Type B pancreatic cell (in vitro differentiated cells): ENCODE results near the gene COX4I1. TPM values are rescaled to one million over a fixed set of nuclear protein-coding genes. Genes with fewer than 3 reads are reported as not detected.

Experiments used
- DNase-seq: peaks from one replicate; pipeline ENCODE4 v3.0.0; 2021; ENCODE audit warnings: mixed read lengths; ENCODE audit not compliant: unreplicated experiment; ENCODE audit errors: extremely low spot score
- H3K27ac Mint-ChIP-seq: 2 replicates; pipeline ENCODE4 v1.8.0; 2021; ENCODE audit warnings: mild to moderate bottlenecking, mixed read lengths
- H3K27me3 Mint-ChIP-seq: 2 replicates; pipeline ENCODE4 v1.8.0; 2021; ENCODE audit warnings: mixed read lengths
- H3K36me3 Mint-ChIP-seq: 2 replicates; pipeline ENCODE4 v1.8.0; 2021; ENCODE audit warnings: mixed read lengths
- H3K4me1 Mint-ChIP-seq: one replicate; pipeline ENCODE4 v1.8.0; 2021; ENCODE audit warnings: mixed read lengths; ENCODE audit not compliant: unreplicated experiment
- H3K4me3 Mint-ChIP-seq: 2 replicates; pipeline ENCODE4 v1.8.0; 2021; ENCODE audit warnings: mild to moderate bottlenecking, mixed read lengths
- H3K9me3 Mint-ChIP-seq: 2 replicates; pipeline ENCODE4 v1.8.0; 2021; ENCODE audit warnings: mixed read lengths
- total RNA-seq: library from RNA; stranded (reverse); gene quantifications from 2 replicates; pipeline ENCODE4 v1.2.1, GENCODE V29; 2021; ENCODE audit warnings: low replicate concordance
- TF ChIP-seq, protein P1 (sequence below): fragments of 200-600 bp; sonication (generic); conservative IDR thresholded peaks from 2 replicates; pipeline ENCODE4 v1.5.0; 2021; ENCODE audit warnings: antibody characterized with exemption, mild to moderate bottlenecking

Gene COX4I1
- total RNA-seq, 1 donor from 2014 or later: 524 TPM

DNA sequence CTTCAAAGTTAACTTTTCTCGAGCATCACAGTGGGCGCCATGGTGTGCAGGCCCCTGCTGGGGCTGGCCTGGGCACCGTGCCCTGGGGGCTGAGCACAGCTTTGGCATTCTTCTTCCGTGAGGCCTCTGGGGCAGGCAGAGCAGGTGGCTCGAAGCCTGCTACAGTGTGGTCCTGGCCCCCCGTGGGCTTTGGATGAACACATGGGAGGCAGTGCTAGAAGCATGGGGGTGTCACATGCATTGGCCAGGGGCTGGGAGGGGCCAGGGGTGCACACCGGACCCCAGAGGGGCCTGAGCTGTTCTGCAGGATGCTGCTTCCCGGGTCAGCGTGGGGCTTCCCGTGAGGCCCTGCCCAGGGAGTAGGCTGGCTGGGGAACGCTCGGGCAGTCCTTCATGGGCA lies 36.5 kb upstream of the COX4I1 start:
- Mint-ChIP-seq H3K9me3 (no peaks in the 10 kb centered on the region), H3K27me3 (peaks cover 40% of the 10 kb centered on the region), H3K4me3 (no peak overlapping the region), H3K4me1 (peaks cover 7% of the 10 kb centered on the region), H3K27ac (no peak overlapping the region), H3K36me3 (no peaks in the 10 kb centered on the region)
- TF ChIP-seq, protein P1, sequence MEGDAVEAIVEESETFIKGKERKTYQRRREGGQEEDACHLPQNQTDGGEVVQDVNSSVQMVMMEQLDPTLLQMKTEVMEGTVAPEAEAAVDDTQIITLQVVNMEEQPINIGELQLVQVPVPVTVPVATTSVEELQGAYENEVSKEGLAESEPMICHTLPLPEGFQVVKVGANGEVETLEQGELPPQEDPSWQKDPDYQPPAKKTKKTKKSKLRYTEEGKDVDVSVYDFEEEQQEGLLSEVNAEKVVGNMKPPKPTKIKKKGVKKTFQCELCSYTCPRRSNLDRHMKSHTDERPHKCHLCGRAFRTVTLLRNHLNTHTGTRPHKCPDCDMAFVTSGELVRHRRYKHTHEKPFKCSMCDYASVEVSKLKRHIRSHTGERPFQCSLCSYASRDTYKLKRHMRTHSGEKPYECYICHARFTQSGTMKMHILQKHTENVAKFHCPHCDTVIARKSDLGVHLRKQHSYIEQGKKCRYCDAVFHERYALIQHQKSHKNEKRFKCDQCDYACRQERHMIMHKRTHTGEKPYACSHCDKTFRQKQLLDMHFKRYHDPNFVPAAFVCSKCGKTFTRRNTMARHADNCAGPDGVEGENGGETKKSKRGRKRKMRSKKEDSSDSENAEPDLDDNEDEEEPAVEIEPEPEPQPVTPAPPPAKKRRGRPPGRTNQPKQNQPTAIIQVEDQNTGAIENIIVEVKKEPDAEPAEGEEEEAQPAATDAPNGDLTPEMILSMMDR: no peak
- no peak for DNase-seq

- DNase-seq: no peak
- Mint-ChIP-seq H3K27me3 (peaks cover 37% of the 10 kb centered on the region), H3K4me3 (no peak overlapping the region), H3K36me3 (no peaks in the 10 kb centered on the region), H3K27ac (peak overlapping the region; percentile 22), H3K4me1 (peaks cover 11% of the 10 kb centered on the region), H3K9me3 (no peaks in the 10 kb centered on the region)
- TF ChIP-seq, protein P1: no peak
These were observed 35.9 kb upstream of the COX4I1 start for GRCh38 chr16:85763616-85764015.

DNA sequence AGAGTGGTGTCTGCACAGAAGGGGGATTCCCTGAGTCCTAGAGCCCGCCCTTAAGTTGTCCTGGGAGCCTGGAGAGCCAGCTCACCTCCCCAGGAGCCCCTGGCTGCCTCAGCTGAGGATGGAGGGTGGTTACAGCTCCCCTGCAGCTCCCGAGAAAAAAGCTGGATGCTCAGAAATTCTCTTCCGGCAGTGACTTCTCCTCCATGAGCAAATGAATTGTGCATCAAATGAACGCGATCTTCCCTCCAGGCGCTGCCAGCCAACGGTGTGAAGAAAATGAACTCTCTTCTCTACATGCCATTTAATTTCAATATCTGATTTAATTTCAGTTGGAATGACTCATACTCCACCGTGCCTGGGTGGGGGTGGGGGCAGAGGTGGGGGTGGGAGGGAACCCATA lies 34.3 kb upstream of the COX4I1 start:
- H3K27me3 Mint-ChIP-seq: peaks cover 22% of the 10 kb centered on the region
- no peaks in the 10 kb centered on the region for H3K9me3 Mint-ChIP-seq
- TF ChIP-seq, protein P1: no peak
- no peaks in the 10 kb centered on the region for H3K36me3 Mint-ChIP-seq
- H3K4me3 Mint-ChIP-seq: no peak overlapping the region
- H3K4me1 Mint-ChIP-seq: peaks cover 11% of the 10 kb centered on the region
- no peak overlapping the region for H3K27ac Mint-ChIP-seq
- DNase-seq: no peak

- Mint-ChIP-seq H3K4me3 (no peak overlapping the region), H3K27ac (no peak overlapping the region), H3K36me3 (no peaks in the 10 kb centered on the region), H3K4me1 (peaks cover 11% of the 10 kb centered on the region), H3K9me3 (no peaks in the 10 kb centered on the region), H3K27me3 (peaks cover 20% of the 10 kb centered on the region)
- TF ChIP-seq, protein P1: no peak
- DNase-seq: no peak
These were observed 33.7 kb upstream of the COX4I1 start for GRCh38 chr16:85765767-85766166.

DNA sequence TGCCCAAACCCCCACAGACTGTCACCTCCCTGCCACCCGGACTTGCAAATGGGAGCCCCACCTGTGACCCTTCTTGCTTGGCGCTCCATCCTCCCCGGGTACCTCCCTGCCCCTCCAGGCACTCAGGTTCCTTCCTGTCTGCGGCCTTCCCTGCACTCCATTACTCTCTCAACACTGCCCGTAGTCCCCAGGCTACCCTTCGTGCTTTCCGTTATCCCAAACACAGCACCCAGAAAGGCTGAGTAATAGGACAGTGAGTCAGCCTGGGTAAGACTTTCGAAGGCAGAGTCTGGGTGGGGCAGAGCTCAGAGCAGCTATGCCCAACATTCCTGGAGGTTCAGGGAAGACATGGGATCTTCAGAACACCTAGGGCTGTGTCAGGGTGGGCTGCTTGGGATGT lies 32.0 kb upstream of the COX4I1 start:
- DNase-seq: no peak
- H3K4me3 Mint-ChIP-seq: no peak overlapping the region
- H3K27me3 Mint-ChIP-seq: peaks cover 16% of the 10 kb centered on the region
- TF ChIP-seq, protein P1: no peak
- H3K4me1 Mint-ChIP-seq: peaks cover 11% of the 10 kb centered on the region
- no peaks in the 10 kb centered on the region for H3K9me3 Mint-ChIP-seq
- H3K27ac Mint-ChIP-seq: peak overlapping the region; percentile 62
- H3K36me3 Mint-ChIP-seq: no peaks in the 10 kb centered on the region

GRCh38 chr16:85768199-85768598 lies 31.3 kb upstream of the COX4I1 start:
- DNase-seq: no peak
- Mint-ChIP-seq H3K27me3 (peaks cover 16% of the 10 kb centered on the region), H3K36me3 (no peaks in the 10 kb centered on the region), H3K27ac (peak overlapping the region; percentile 62), H3K9me3 (no peaks in the 10 kb centered on the region), H3K4me1 (peaks cover 11% of the 10 kb centered on the region), H3K4me3 (no peak overlapping the region)
- TF ChIP-seq, protein P1: no peak
